K562 (cell line): ENCODE results near the gene CYSTM1. TPM values are rescaled to one million over a fixed set of nuclear protein-coding genes. Genes with fewer than 3 reads are reported as not detected.

Experiments used
- ATAC-seq: fragments of 200-7000 bp; cut with Tn5 transposase; 3 replicates; pipeline ENCODE4 v1.9.1; 2020; ENCODE audit warnings: moderate library complexity
- BruUV-seq: library from RNA; stranded (reverse); fragments of 400-500 nt; replicated peaks from 2 replicates; lab custom pipeline; 2021; lab: Mats Ljungman, UMichigan
- CTCF ChIA-PET: fragments of 300-600 bp; formaldehyde crosslinking; extraction: SDS; loops from one replicate; lab custom pipeline; 2021; ENCODE audit warnings: low intra/inter-chr PET ratio; lab: Yijun Ruan, JAX
- POLR2A ChIA-PET: fragments of 300-600, 350-650 bp; sonication (Branson Sonifier 250); formaldehyde crosslinking; extraction: SDS; loops from one replicate; lab custom pipeline; 2021; ENCODE audit warnings: antibody characterized with exemption, inconsistent platforms; lab: Yijun Ruan, JAX
- DNase-seq, 4 experiments: peaks; one replicate each; pipeline versions ENCODE4 v3.0.0 to v3.0.0-alpha.2; 2011 to 2018; ENCODE audit warnings: low spot score in 3 of 4, mixed read lengths in 3 of 4; ENCODE audit errors: extremely low read depth in 1 of 4
- FAIRE-seq: peaks from 2 replicates; lab custom pipeline; 2011; peaks lifted over from hg19 to GRCh38; lab: Jason Lieb, UNC
- H2AFZ ChIP-seq: 2 replicates; pipeline ENCODE4 v1.6.0; 2011; ENCODE audit warnings: low read depth, low read length, control low read depth, inconsistent platforms
- H3K27ac ChIP-seq: fragments of 200-600 bp; 3 replicates; pipeline ENCODE4 v1.8.0; 2011; ENCODE audit warnings: low read depth, mild to moderate bottlenecking, control low read depth, inconsistent platforms, low read length, moderate library complexity, mixed read lengths; ENCODE audit errors: extremely low read depth
- H3K27me3 ChIP-seq, 2 experiments: fragments of 300-600 bp in 1 of 2; 2 replicates in 1 of 2; 3 replicates in 1 of 2; pipeline versions ENCODE4 v1.6.0 to v1.8.0; 2011; ENCODE audit warnings: inconsistent platforms in 2 of 2, low read length in 2 of 2, mild to moderate bottlenecking in 1 of 2, mixed read lengths in 1 of 2, moderate library complexity in 1 of 2; ENCODE audit not compliant: control insufficient read depth in 2 of 2, insufficient read depth in 2 of 2
- H3K36me3 ChIP-seq: fragments of 300-600 bp; 3 replicates; pipeline ENCODE4 v1.8.0; 2011; ENCODE audit warnings: mild to moderate bottlenecking, low read length, inconsistent platforms; ENCODE audit not compliant: control insufficient read depth, insufficient read depth
- H3K4me1 ChIP-seq, 2 experiments: fragments of 200-600 bp in 1 of 2; replicated peaks in 1 of 2; 2 replicates in 1 of 2; 3 replicates in 1 of 2; pipeline versions ENCODE4 v1.5.1 to v1.8.0; 2011; ENCODE audit warnings: inconsistent platforms in 2 of 2, low read length in 2 of 2, mild to moderate bottlenecking in 1 of 2, mixed read lengths in 1 of 2, moderate library complexity in 1 of 2; ENCODE audit not compliant: control insufficient read depth in 2 of 2, insufficient read depth in 2 of 2
- H3K4me2 ChIP-seq: 2 replicates; pipeline ENCODE4 v1.6.1; 2011; ENCODE audit warnings: low read length, control low read depth, inconsistent platforms, mixed read lengths; ENCODE audit not compliant: insufficient read depth
- H3K4me3 ChIP-seq: fragments of 200-600 bp; sonication (generic), shearing (Covaris generic); 2 replicates; pipeline ENCODE4 v1.5.1; 2016; ENCODE audit warnings: control low read depth, inconsistent platforms
- H3K79me2 ChIP-seq: fragments of 200-600 bp; 3 replicates; pipeline ENCODE4 v1.8.0; 2011; ENCODE audit warnings: low read length, inconsistent platforms; ENCODE audit not compliant: control insufficient read depth, insufficient read depth
- H3K9ac ChIP-seq, 2 experiments: 2 replicates each; pipeline versions ENCODE4 v1.6.0 to v1.6.1; 2011; ENCODE audit warnings: low read depth in 2 of 2, low read length in 2 of 2, control low read depth in 1 of 2, inconsistent platforms in 1 of 2, mild to moderate bottlenecking in 1 of 2, mixed read lengths in 1 of 2; ENCODE audit not compliant: insufficient read depth in 1 of 2
- H3K9me1 ChIP-seq: one replicate; pipeline ENCODE4 v1.6.0; 2011; ENCODE audit warnings: inconsistent platforms, mild to moderate bottlenecking, low read length, moderate library complexity; ENCODE audit not compliant: control insufficient read depth, insufficient read depth
- H3K9me3 ChIP-seq: replicated peaks from 2 replicates; pipeline ENCODE4 v1.5.1; 2011; ENCODE audit warnings: low read depth, low read length, inconsistent platforms; ENCODE audit not compliant: control insufficient read depth, insufficient read depth
- H4K20me1 ChIP-seq: replicated peaks from 2 replicates; pipeline ENCODE4 v1.6.1; 2011; ENCODE audit warnings: low read length, inconsistent platforms, mixed read lengths; ENCODE audit not compliant: control insufficient read depth, insufficient read depth
- ARID2 ChIP-seq: fragments of 450-650 bp; IDR thresholded peaks from 2 replicates; pipeline ENCODE4 v1.6.1; 2017; ENCODE audit warnings: antibody characterized with exemption, mild to moderate bottlenecking
- CC2D1A ChIP-seq: fragments of 450-650 bp; IDR thresholded peaks from 2 replicates; pipeline ENCODE4 v1.6.1; 2017; ENCODE audit warnings: mild to moderate bottlenecking
- CTCF ChIP-seq, 3 experiments: IDR thresholded peaks in 2 of 3; conservative IDR thresholded peaks in 1 of 3; 2 replicates each; pipeline ENCODE4 v1.5.1; 2011 to 2012; ENCODE audit warnings: low read length in 3 of 3, mild to moderate bottlenecking in 3 of 3, control low read depth in 2 of 3, improper control_type of control experiment in 1 of 3, inconsistent platforms in 1 of 3, low read depth in 1 of 3, mixed read lengths in 1 of 3, moderate library complexity in 1 of 3; ENCODE audit not compliant: insufficient read depth in 2 of 3
- CXXC5 ChIP-seq: fragments of 250-450 bp; sonication (Bioruptor Pico); IDR thresholded peaks from 2 replicates; pipeline ENCODE4 v1.8.0; 2022; ENCODE audit warnings: inconsistent platforms, mild to moderate bottlenecking, moderate library complexity
- DEAF1 ChIP-seq: fragments of 450-650 bp; formaldehyde crosslinking; IDR thresholded peaks from 2 replicates; pipeline ENCODE4 v1.4.0; 2020; ENCODE audit warnings: mild to moderate bottlenecking, moderate library complexity
- POU5F1 ChIP-seq: fragments of 150-350 bp; IDR thresholded peaks from 2 replicates; pipeline ENCODE4 v1.6.1; 2014; ENCODE audit warnings: borderline replicate concordance, low read length, low read depth, mild to moderate bottlenecking; ENCODE audit not compliant: partially characterized antibody
- RAD21 ChIP-seq, 2 experiments: fragments of 250-450 bp in 1 of 2; fragments of 450-650 bp in 1 of 2; sonication (Bioruptor Pico) in 1 of 2; formaldehyde crosslinking in 1 of 2; IDR thresholded peaks in 1 of 2; conservative IDR thresholded peaks in 1 of 2; 2 replicates each; pipeline versions ENCODE4 v1.4.0 to v1.8.0; 2020 to 2022; ENCODE audit warnings: mild to moderate bottlenecking in 2 of 2, moderate library complexity in 1 of 2
- SMARCA4 ChIP-seq: fragments of 450-650 bp; IDR thresholded peaks from 2 replicates; pipeline ENCODE4 v1.6.1; 2016
- SPI1 ChIP-seq: IDR thresholded peaks from 2 replicates; pipeline ENCODE4 v1.6.1; 2011; ENCODE audit warnings: low read depth, low read length, control low read depth, borderline replicate concordance
- ZC3H8 ChIP-seq: fragments of 450-650 bp; IDR thresholded peaks from 2 replicates; pipeline ENCODE4 v1.6.1; 2017
- ZFP36 ChIP-seq: fragments of 150-350 bp; IDR thresholded peaks from 2 replicates; pipeline ENCODE4 v1.6.1; 2018; ENCODE audit warnings: low read length, low read depth; ENCODE audit not compliant: partially characterized antibody
- ZNF263 ChIP-seq: sonication (generic); formaldehyde crosslinking; IDR thresholded peaks from 2 replicates; pipeline ENCODE4 v1.8.0; 2022; ENCODE audit warnings: mild to moderate bottlenecking, missing genetic modification reagents, borderline replicate concordance
- ZNF274 ChIP-seq: IDR thresholded peaks from 2 replicates; pipeline ENCODE4 v1.6.1; 2011; ENCODE audit warnings: low read depth, mild to moderate bottlenecking, low read length, moderate library complexity, borderline replicate concordance
- ZNF551 ChIP-seq: fragments of 250-450 bp; sonication (Bioruptor Pico); IDR thresholded peaks from 2 replicates; pipeline ENCODE4 v1.5.0; 2021; ENCODE audit warnings: mild to moderate bottlenecking, moderate library complexity
- ZNF740 ChIP-seq, 3 experiments: fragments of 200-800 bp in 1 of 3; sonication (Bioruptor generic) in 1 of 3; sonication (generic) in 1 of 3; formaldehyde crosslinking in 1 of 3; IDR thresholded peaks; 2 replicates each; pipeline versions ENCODE4 v1.6.1 to v1.8.0; 2016 to 2022; ENCODE audit warnings: mild to moderate bottlenecking in 2 of 3, missing compliant biosample characterization in 2 of 3, missing genetic modification characterization in 2 of 3, missing genetic modification reagents in 1 of 3
- ZNF76 ChIP-seq: fragments of 250-450 bp; sonication (Bioruptor Pico); IDR thresholded peaks from 2 replicates; pipeline ENCODE4 v1.4.0; 2020; ENCODE audit warnings: mild to moderate bottlenecking, moderate library complexity, borderline replicate concordance
- WGBS: fragments of 100-300 bp; shearing (Covaris generic); methylation state at CpG from one replicate; pipeline ENCODE4 v1.1.6; 2016; ENCODE audit warnings: low coverage, mixed read lengths; ENCODE audit not compliant: insufficient coverage; ENCODE audit errors: missing lambda C conversion rate; 5-methylcytosine and 5-hydroxymethylcytosine counted together
- in situ Hi-C: fragments of 300-500 bp; cut with MboI; formaldehyde crosslinking; loops from 4 replicates; pipeline ENCODE4 v1.15.0; 2018; ENCODE audit warnings: inconsistent platforms, mixed read lengths
- intact Hi-C: fragments of 100-400 bp; cut with micrococcal nuclease; formaldehyde crosslinking; loops from 2 replicates; pipeline ENCODE4 v1.14.2; 2022
- polyA plus RNA-seq, 8 experiments: library from polyadenylated mRNA; depleted of rRNA in 4 of 8; stranded (reverse) in 5 of 8; unstranded in 3 of 8; fragments of >200 nt; fragmentation: Nextera tagmentation in 2 of 8; fragmentation: Illumina TruSeq in 1 of 8; extraction: Ambion mirVana in 2 of 8; extraction: Trizol in 1 of 8; gene quantifications; 2 replicates each; pipeline versions ENCODE4 v1.2.1 to v1.2.3, GENCODE V29; 2011 to 2014; ENCODE audit warnings: inconsistent platforms in 1 of 8, missing spikeins in 1 of 8
- total RNA-seq, 7 experiments: library from RNA; depleted of rRNA in 6 of 7; stranded (reverse); fragments of >200 nt in 6 of 7; fragmentation: Illumina TruSeq in 2 of 7; extraction: Trizol in 2 of 7; gene quantifications; 2 replicates each; pipeline versions ENCODE4 v1.2.1 to v1.2.3, GENCODE V29; 2011 to 2021; ENCODE audit warnings: low replicate concordance in 1 of 7

CYSTM1 gene
- total and polyA plus RNA-seq, 9 of the 15 experiments (the other 6 are each of a cell fraction or from before 2014, with no cell fraction given), result 76.1 to 422 (median 108) TPM

DNA sequence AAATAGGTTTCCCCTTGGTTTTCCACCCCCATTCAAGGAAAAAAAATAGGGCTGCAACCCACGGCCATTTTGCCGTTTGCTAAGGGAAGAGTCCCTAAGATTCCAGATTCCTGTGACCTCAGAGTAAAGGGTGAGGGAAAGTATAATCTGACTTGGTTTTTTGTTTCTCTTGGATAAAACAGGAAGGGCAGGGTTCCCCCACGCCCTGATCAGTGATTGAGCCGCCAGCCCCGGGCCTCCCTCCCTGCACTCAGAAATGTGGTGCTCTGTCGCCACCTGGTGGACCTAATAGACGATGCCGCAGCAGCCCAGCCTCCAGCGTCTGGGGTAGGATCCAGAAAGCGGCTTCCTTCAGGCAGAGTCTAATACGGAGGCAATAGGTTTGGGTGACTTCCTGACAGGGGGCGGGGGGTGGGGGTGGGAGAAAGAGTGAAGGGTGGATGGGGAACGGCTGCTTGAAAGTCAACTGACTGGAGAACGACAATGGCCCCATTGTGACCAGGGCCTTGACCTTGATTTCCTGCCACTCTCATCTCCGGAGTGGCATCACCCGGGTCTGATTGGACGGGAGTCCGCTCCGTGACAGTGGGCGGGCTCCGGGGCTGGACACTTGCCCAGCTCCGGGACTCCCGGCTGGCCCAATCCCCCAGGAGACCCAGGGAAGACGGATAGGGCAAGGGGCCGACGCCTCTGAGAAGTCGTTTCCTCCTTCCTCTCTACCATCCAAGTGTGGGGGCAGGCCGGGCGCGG, 17.8 kb upstream of the CYSTM1 start:
- Histone ChIP-seq H3K27me3 (peaks cover 0 to 4% of the 10 kb centered on the region in 2 experiments; a peak in 1 of 5 replicates), H3K9me3 (no peaks in the 10 kb centered on the region), H3K9me1 (no peaks in the 10 kb centered on the region), H3K27ac (no peak overlapping the region), H4K20me1 (no peaks in the 10 kb centered on the region; the same call in 1 of the 2 replicates), H3K9ac (no peak overlapping the region), H3K4me3 (no peak overlapping the region), H3K36me3 (no peaks in the 10 kb centered on the region), H3K4me2 (peak overlapping the region; percentile 21; the same call in 1 of the 2 replicates), H2AFZ (peak overlapping the region; percentile 44; the same call in 1 of the 2 replicates), H3K79me2 (no peaks in the 10 kb centered on the region), H3K4me1 (peaks cover 0 to 10% of the 10 kb centered on the region in 2 experiments; a peak in 2 of 5 replicates)
- intact Hi-C loops (loop anchor here (1.0 to 2.0 kb wide), 4 partner anchors 50 to 366 kb away; no protein-coding TSS in a partner anchor), in situ Hi-C loops (loop anchor here (5.0 kb wide), 2 partner anchors 75 to 370 kb away; no protein-coding TSS in a partner anchor)
- POLR2A ChIA-PET, result no interaction called here
- BruUV-seq, result no TSS peak
- ATAC-seq (peak; percentile 97), DNase-seq (peak; percentile 90), FAIRE-seq (peak; percentile 95)
- CTCF ChIA-PET, result interaction anchor here (1.1 to 2.6 kb wide), 4 partner anchors 12 to 370 kb away, joined by 3 to 73 read pairs (median 6); no protein-coding TSS in a partner anchor
- WGBS, result 19% methylated on average over 22 of the region's 30 CpGs
- peak; percentile 59; the same call in 1 of the 2 replicates for TF ChIP-seq ARID2
- peak; percentile 88 to 95 (median 94) for TF ChIP-seq CTCF (IDR thresholded peaks at IDR 0.05 in 2 of 3, conservative IDR thresholded peaks at IDR 0.05 in 1 of 3; ENCODE audit: insufficient read depth in 2 of 3, low read depth in 1 of 3, low read length in 3 of 3)
- 0 out of 2 replicates have a peak, but pooled peaks have one; percentile 26 for TF ChIP-seq SMARCA4
- TF ChIP-seq ZFP36, result peak; percentile 21
- no peak for TF ChIP-seq POU5F1
- peak; percentile 93 to 96 for TF ChIP-seq RAD21 (CRISPR knock-in tag; conservative IDR thresholded peaks at IDR 0.05 in 1 of 2, IDR thresholded peaks at IDR 0.05 in 1 of 2)
- TF ChIP-seq ZNF274, result no peak
- peak; percentile 92 for TF ChIP-seq DEAF1 (CRISPR knock-in tag)
- peak; percentile 75; the same call in 1 of the 2 replicates for TF ChIP-seq SPI1
- TF ChIP-seq ZNF740 (CRISPR knock-in tag; IDR thresholded peaks at IDR 0.05), result peak; percentile 42; the same call in 1 of the 2 replicates
- no peak for TF ChIP-seq ZNF740 (tag; IDR thresholded peaks at IDR 0.05)
- no peak for TF ChIP-seq ZC3H8
- peak; percentile 39; the same call in 1 of the 2 replicates for TF ChIP-seq CXXC5 (CRISPR knock-in tag)
- no peak for TF ChIP-seq ZNF76 (CRISPR knock-in tag)
- TF ChIP-seq ZNF551 (CRISPR knock-in tag), result no peak
- TF ChIP-seq ZNF263 (CRISPR knock-in tag), result 0 out of 2 replicates have a peak, but pooled peaks have one; percentile 43
- peak; percentile 59; the same call in 1 of the 2 replicates for TF ChIP-seq CC2D1A
